Measurements from ENCODE around the gene PPP2R1B. TPM values are rescaled to one million over a fixed set of nuclear protein-coding genes. Genes with fewer than 3 reads are reported as not detected.

PPP2R1B gene
- polyA plus RNA-seq, 1 donor (not counting 4 experiments of a cell fraction or from before 2014, with no cell fraction given): 33.6 TPM

GRCh38 chr11:111723595-111723994 is 42.6 kb downstream of the PPP2R1B start:
- Histone ChIP-seq H3K27ac (ENCODE audit: control insufficient read depth, insufficient read depth, low read length) (no peak overlapping the region), H3K4me2 (ENCODE audit: control insufficient read depth, extremely low read depth, insufficient read depth, low read depth, low read length) (no peak overlapping the region), H3K4me1 (ENCODE audit: control insufficient read depth, extremely low read depth, insufficient read depth, low read length) (peaks cover 11% of the 10 kb centered on the region), H2AFZ (ENCODE audit: control insufficient read depth, low read length) (no peak overlapping the region), H4K20me1 (ENCODE audit: control insufficient read depth, extremely low read depth, insufficient read depth, low read length) (no peaks in the 10 kb centered on the region), H3K36me3 (ENCODE audit: control insufficient read depth in 2 of 2, extremely low read depth in 1 of 2, insufficient read depth in 2 of 2, low read length in 2 of 2) (peaks cover 28 to 35% of the 10 kb centered on the region in 2 experiments), H3K79me2 (ENCODE audit: control insufficient read depth, insufficient read depth, low read length) (no peaks in the 10 kb centered on the region), H3K9ac (ENCODE audit: control insufficient read depth, extremely low read depth, insufficient read depth, low read length) (no peak overlapping the region), H3K27me3 (ENCODE audit: control insufficient read depth, extremely low read depth, insufficient read depth, low read length) (no peaks in the 10 kb centered on the region), H3K9me1 (ENCODE audit: control insufficient read depth, extremely low read depth, insufficient read depth, low read length) (no peaks in the 10 kb centered on the region), H3K4me3 (ENCODE audit: control insufficient read depth in 2 of 3, extremely low read depth in 1 of 3, insufficient read depth in 2 of 3, low read depth in 1 of 3, low read length in 3 of 3) (no peak overlapping the region), H3K9me3 (ENCODE audit: control insufficient read depth, low read depth, low read length) (no peaks in the 10 kb centered on the region)
- DNase-seq (ENCODE audit: low read depth, low spot score) (no peak), FAIRE-seq (no peak)
- TF ChIP-seq EZH2 (IDR thresholded peaks at IDR 0.05; ENCODE audit: low read length) (no peak), CTCF (optimal IDR thresholded peaks at IDR 0.05 in 1 of 3, IDR thresholded peaks at IDR 0.05 in 1 of 3, conservative IDR thresholded peaks at IDR 0.05 in 1 of 3; ENCODE audit: extremely low read depth in 1 of 3, insufficient read depth in 2 of 3, low read length in 3 of 3) (no peak)
- dilution Hi-C loops (cut with MboI; ENCODE audit: extremely low pct_ligation_motif_present, low sequenced_read_pairs): no loop called here

GRCh38 chr11:111722501-111722900 is 43.7 kb downstream of the PPP2R1B start:
- peaks cover 16% of the 10 kb centered on the region for H3K4me1 ChIP-seq (ENCODE audit: control insufficient read depth, extremely low read depth, insufficient read depth, low read length)
- DNase-seq (ENCODE audit: low read depth, low spot score) (no peak), FAIRE-seq (no peak)
- H3K4me2 ChIP-seq (ENCODE audit: control insufficient read depth, extremely low read depth, insufficient read depth, low read depth, low read length): no peak overlapping the region
- no peak overlapping the region for H3K27ac ChIP-seq (ENCODE audit: control insufficient read depth, insufficient read depth, low read length)
- no peak overlapping the region for H3K9ac ChIP-seq (ENCODE audit: control insufficient read depth, extremely low read depth, insufficient read depth, low read length)
- no peaks in the 10 kb centered on the region for H3K79me2 ChIP-seq (ENCODE audit: control insufficient read depth, insufficient read depth, low read length)
- H3K27me3 ChIP-seq (ENCODE audit: control insufficient read depth, extremely low read depth, insufficient read depth, low read length): no peaks in the 10 kb centered on the region
- peaks cover 28 to 31% of the 10 kb centered on the region in 2 experiments for H3K36me3 ChIP-seq (ENCODE audit: control insufficient read depth in 2 of 2, extremely low read depth in 1 of 2, insufficient read depth in 2 of 2, low read length in 2 of 2)
- no peaks in the 10 kb centered on the region for H3K9me1 ChIP-seq (ENCODE audit: control insufficient read depth, extremely low read depth, insufficient read depth, low read length)
- dilution Hi-C loops (cut with MboI; ENCODE audit: extremely low pct_ligation_motif_present, low sequenced_read_pairs): no loop called here
- H3K9me3 ChIP-seq (ENCODE audit: control insufficient read depth, low read depth, low read length): no peaks in the 10 kb centered on the region
- H3K4me3 ChIP-seq (ENCODE audit: control insufficient read depth in 2 of 3, extremely low read depth in 1 of 3, insufficient read depth in 2 of 3, low read depth in 1 of 3, low read length in 3 of 3): no peak overlapping the region
- no peaks in the 10 kb centered on the region for H4K20me1 ChIP-seq (ENCODE audit: control insufficient read depth, extremely low read depth, insufficient read depth, low read length)
- no peak for TF ChIP-seq CTCF (optimal IDR thresholded peaks at IDR 0.05 in 1 of 3, IDR thresholded peaks at IDR 0.05 in 1 of 3, conservative IDR thresholded peaks at IDR 0.05 in 1 of 3; ENCODE audit: extremely low read depth in 1 of 3, insufficient read depth in 2 of 3, low read length in 3 of 3)
- no peak for TF ChIP-seq EZH2 (IDR thresholded peaks at IDR 0.05; ENCODE audit: low read length)
- H2AFZ ChIP-seq (ENCODE audit: control insufficient read depth, low read length): no peak overlapping the region
